Stimulated activated CD4-positive, alpha-beta T cell treated with anti-CD3 and anti-CD28 coated beads, Interleukin-12 subunit alpha, Interleukin-12 subunit beta, amount 100 ng/mL, for 24 hours (primary cell): ENCODE measurements around the gene PCNX2.

Experiments
- DNase-seq, 2 experiments: peaks; one replicate each; pipeline ENCODE4 v3.0.0-alpha.2; 2020; ENCODE audit warnings: low read depth in 2 of 2

Gene PCNX2

GRCh38 chr1:232985882-232986526, 309.5 kb downstream of the PCNX2 start:
- no peak for DNase-seq

GRCh38 chr1:232984577-232985425, 310.7 kb downstream of the PCNX2 start:
- no peak for DNase-seq

GRCh38 chr1:232983817-232984567, 311.5 kb downstream of the PCNX2 start:
- DNase-seq: no peak

GRCh38 chr1:232983375-232983774, 312.1 kb downstream of the PCNX2 start:
- no peak for DNase-seq

GRCh38 chr1:232982238-232982944, 313.1 kb downstream of the PCNX2 start:
- DNase-seq: no peak

GRCh38 chr1:232980986-232981560, 314.5 kb downstream of the PCNX2 start:
- no peak for DNase-seq

- no peak for DNase-seq
These were observed 315.1 kb downstream of the PCNX2 start for GRCh38 chr1:232980355-232980978.

- no peak for DNase-seq
These were observed 316.0 kb downstream of the PCNX2 start for GRCh38 chr1:232979558-232979957.

- no peak for DNase-seq
These were observed 316.7 kb downstream of the PCNX2 start for GRCh38 chr1:232978815-232979214.

- DNase-seq: no peak
These were observed 317.4 kb downstream of the PCNX2 start for GRCh38 chr1:232978091-232978634.

- no peak for DNase-seq
These were observed 320.6 kb downstream of the PCNX2 start for GRCh38 chr1:232974971-232975370.

- no peak for DNase-seq
These were observed 321.6 kb downstream of the PCNX2 start for GRCh38 chr1:232973652-232974611.

GRCh38 chr1:232970508-232970907, 325.0 kb downstream of the PCNX2 start:
- DNase-seq: no peak

- DNase-seq: no peak
These were observed 325.7 kb downstream of the PCNX2 start for GRCh38 chr1:232969799-232970198.

GRCh38 chr1:232968965-232969364, 326.6 kb downstream of the PCNX2 start:
- DNase-seq: no peak

- DNase-seq: no peak
These were observed 327.1 kb downstream of the PCNX2 start for GRCh38 chr1:232968391-232968790.

GRCh38 chr1:232966663-232967062, 328.9 kb downstream of the PCNX2 start:
- no peak for DNase-seq

- no peak for DNase-seq
These were observed 329.7 kb downstream of the PCNX2 start for GRCh38 chr1:232965912-232966217.

- no peak for DNase-seq
These were observed 330.2 kb downstream of the PCNX2 start for GRCh38 chr1:232965124-232965911.
